GM19043 (cell line): ENCODE measurements around the gene FNBP1L.

Experiments used
- ATAC-seq: cut with Tn5 transposase; IDR thresholded peaks from one replicate; pipeline ENCODE4 v1.9.1; 2021; ENCODE audit warnings: low read depth; ENCODE audit not compliant: unreplicated experiment

The FNBP1L gene

DNA sequence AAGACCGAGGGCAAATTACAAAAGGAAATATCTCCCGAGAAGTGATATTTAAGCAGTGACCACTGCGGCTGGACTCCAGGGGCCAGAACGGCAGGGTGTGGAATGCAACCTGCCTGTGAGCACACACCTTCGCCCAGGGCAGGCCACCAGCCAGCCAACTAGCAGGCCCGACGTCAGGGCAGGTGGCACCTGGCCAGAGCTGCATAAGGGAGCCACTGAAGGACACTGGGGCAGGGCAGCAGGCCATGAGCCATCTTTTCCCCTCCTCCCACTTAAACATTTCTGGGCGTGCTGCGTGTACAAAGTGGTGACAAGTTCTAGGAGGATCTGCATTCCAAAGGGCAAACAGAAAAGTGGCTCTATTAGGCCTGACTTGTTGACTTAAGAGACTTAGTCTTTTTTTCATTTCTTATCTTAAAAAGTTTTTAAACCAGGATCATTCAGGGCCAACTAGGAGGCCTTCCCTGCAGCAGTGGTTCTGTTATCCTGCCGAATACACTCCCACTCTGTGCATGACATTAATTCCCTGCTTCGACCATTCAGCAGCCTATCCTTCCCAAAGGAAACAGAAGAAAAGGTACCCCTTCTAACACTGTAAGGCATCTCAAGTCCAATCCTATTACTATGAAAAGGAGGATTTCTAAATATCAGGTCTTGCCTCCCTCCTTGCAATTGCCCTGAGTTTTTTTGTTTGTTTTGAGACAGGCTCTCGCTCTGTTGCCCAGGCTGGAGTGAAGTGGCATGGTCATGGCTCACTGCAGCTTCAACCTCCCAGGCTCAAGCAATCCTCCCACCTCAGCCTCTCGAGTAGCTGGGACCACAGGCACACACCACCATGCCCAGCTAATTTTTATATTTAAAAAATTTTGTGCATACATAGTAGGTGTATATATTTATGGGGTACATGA is 137.4 kb downstream of the FNBP1L start:
- no peak for ATAC-seq

DNA sequence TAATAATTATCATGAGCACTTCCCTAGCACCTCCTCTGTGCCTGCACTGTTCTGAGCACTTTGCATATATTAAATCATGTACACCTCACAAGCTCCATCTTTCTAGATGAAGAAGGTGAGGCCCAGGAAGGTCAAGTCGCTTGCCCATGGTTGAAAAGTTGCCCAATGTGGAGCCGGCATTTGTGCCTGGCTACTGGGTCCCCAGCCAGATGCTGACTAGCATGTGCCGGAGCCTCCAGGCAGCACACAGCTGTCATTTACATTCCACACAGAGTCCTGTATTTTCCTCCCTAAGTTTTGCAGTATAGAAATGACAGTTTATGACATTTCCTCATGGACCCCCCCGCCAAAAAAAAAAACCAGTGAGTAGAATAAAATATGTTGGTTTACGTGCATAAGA is 139.4 kb downstream of the FNBP1L start:
- no peak for ATAC-seq

DNA sequence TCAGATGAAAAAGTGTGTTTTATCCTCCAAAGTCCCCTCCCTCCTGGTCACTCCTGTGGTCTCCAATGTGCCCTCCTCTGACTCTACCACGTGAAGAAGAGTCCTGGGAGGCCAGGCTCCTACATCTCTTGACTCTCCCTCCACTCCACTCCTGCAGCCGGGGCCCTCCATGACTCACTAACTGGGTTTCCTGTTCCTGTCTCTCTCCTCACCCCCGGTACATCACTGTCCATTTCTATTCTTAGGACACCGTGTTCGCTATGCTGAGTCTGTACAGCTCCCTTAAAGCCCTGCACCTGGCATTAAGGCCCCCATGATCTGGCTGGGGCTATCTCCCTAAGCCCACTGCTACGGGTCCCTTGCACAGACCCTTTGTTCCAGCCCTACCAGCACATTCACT is 140.3 kb downstream of the FNBP1L start:
- no peak for ATAC-seq

DNA sequence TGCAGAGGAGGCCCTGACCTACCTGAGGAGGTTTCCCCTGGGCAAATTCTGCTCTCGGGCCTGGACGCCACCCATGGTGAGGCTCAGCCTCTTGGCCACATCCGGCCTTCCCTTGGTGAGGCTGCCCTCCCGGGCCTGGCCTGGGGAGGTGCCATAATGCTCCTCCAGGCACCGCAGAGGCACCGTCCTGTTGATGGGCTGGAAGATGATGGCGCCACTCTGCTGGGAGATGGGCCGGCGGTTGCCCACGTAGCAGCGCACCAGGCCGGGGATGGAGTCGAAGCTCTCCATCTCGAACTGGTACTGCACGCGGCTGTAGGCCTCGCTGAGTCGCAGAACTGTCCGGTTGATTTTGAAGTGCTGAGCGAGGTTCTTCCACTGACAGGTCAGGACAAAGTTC is 141.0 kb downstream of the FNBP1L start:
- ATAC-seq = no peak

DNA sequence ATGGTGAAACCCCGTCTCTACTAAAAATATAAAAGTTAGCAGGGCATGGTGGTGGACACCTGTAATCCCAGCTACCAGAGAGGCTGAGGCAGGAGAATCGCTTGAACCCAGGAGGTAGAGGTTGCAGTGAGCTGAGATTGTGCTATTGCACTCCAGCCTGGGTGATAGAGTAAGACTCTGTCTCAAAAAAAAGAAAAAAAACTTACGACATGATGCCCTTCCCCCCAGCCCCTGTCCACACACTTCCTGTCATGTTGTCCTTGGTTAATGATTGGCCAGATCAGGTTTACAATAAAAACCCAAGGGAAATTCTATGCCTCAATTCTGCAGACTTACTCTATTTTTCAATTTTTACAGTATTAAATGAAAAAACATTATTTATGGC is 143.4 kb downstream of the FNBP1L start:
- ATAC-seq = peak; percentile 25

DNA sequence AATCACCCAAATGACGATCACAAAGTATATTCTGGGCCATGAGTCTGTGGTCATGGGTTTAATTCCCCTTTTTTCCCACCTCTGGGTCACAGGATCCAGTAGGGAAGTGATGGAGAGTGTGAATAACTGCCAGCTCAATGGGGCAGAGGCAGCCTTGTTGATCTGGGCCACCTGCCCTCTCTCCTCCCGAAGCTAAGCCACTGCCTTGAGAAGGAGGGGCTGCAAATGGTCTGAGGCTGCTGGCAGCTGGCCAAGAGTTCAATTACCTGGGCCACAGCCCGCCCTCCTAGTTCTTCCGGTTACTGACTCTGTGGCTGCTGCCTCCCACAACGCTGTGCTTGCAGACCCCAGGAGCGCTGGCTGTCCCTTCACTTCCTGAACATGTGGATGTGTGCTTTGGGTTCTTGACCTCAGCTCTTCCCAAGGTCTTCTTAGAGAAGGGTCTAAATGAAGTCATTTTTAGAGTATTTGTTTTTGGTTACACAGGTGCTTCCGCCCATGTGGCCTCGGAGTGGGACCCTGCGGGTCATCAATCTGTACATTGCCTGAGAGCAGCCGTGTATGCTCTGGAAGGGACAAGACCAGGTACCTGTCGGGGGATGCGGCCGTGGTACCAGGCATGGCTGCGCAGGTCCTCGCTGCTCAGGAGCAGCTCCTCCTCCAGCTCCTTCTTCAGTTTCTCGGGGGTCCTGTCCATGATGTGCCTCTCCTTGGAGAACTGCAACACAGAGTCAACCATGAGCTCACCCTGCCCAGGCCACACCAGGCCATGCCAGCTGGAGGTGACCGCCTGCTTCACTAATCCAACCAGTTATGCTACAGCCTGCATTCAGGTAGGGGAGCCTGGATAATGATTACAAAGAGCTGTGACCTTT is 144.0 kb downstream of the FNBP1L start:
- peak; percentile 77 for ATAC-seq

DNA sequence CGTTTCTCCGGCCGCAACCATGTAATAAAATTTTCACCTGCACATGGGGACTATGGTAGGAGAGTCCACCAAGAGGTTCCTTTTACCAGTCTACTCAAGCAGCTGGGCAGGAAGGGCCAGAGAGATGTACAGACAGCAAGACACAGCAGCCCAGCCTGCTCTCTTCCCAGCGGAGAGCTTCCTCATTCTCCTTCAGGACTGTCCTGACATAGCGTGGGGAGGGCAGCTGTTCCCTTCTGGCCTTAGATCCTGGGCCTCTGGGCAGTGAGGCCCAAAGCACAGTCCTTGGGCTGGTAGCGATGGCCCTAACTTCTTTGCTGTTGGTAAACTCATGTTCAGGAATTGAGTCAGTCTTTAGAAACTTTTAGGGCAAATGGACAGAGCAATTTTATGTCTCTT is 144.6 kb downstream of the FNBP1L start:
- ATAC-seq = no peak

DNA sequence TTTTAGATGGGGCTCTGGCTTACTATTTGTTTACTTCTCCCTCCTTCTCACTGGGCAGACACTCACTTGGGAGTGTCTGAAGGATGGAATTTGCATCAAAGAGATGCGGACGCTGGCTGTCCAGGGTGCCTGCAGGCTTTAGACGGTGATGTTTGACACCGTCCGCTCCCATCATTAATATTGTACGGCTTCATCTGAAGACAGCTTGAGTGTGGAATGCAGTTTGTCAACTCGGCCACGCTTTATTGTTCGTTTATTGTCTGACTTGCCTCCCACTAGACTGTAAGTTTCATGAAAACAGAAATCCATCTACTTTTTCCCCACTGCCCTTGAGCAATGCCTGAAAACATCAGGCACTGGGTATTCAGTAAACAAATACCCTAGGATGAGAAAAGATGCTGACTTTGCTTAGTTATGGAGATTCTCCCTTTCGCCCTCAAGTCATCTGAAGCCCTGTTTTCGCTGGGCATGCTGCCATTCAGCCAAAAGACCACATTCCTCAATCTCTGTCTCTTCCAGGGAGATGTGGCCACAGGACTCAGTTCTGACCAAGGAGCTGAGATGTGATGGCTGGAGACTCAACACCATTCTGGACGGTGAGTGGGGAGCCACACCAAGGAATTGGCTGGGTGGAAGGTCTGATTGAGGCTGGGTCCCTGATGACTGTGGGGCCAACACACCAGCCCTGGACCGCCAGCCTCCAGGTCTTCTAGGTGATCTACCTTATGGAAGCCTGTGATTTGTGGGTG is 146.1 kb downstream of the FNBP1L start:
- ATAC-seq = no peak

DNA sequence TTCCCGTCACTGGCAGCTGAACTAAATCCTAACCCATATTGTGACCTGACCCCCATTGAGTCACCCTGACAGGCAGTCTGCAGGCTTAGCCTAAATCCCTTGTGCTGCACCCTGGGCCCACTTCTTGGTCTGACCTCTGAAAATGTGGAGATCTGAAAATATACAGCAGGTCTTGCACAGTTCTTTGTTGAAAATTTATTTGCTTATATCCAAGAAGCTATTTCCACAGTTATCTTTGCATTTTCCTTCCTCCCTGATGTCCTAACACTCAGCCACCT is 146.6 kb downstream of the FNBP1L start:
- ATAC-seq = no peak

DNA sequence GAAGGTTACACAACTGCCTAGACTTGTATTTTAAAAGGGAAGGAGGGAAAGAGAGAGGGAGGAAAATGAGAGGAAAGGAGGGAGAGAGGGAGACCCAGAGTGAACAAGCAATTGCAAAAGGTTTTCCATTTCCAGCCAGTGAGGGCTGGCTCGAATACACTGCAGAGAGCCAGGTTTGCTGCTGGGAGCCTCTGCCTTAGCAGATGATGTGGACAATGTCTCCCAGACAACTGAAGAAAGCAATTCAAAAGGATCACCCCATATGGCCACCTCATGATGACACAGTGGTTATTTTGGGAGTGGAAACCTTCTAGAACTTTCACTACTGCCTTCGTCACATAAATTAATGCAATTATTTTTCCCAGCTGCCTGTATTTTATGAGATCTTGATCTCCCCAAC is 147.3 kb downstream of the FNBP1L start:
- no peak for ATAC-seq

DNA sequence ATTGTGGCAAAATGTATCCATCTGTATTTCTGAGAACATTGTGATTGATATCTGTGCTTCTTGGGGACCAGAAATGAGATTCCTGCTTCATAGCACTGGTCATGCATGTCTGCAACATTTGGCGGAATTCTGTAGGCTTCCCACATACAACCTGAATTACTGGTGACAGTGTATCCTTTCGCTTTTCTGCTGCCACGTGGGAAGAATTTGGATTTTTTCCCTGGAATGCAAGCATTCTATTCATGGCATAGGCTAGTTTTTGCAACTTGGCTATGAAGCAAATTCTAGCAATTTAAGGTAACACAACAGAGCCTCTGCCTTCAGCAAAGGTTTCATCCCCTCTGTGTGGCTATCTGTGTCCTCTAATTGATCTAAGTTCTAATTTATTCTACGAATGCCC is 147.8 kb downstream of the FNBP1L start:
- no peak for ATAC-seq

DNA sequence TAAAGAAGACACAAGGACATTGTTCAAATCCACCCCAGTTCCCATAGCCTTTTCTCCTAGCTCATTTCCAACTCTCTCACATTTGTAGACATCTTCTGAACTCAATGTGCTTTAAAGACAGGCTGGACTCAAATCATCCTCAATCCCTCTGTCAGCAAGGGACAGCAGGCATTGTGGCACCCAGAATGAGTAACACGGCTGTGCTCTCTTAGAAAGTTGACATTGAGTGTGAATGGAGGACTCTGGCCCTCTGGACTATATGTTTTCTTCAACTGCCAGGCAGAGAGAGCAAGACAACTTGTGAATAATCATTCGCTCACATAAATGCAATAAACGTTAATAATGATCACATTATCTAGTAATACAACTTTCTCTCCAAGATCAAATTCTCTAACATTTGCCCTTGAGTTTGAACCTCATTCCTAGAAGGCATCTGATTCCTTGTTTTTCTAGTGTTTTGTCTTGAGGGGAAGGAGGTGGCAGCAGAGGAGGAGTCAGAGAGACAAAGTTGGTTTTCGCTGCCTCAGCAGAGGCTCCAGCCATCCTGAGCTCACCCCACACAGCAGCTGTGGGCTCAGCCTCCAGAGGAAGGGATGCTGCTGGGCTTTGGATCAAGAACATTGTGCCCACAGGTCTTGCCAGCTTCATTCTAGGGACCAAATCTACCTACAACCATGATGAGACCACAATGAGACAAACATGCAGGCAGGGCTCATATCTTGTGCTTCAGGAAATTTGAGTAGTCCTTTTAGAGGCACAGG is 148.6 kb downstream of the FNBP1L start:
- ATAC-seq = no peak

DNA sequence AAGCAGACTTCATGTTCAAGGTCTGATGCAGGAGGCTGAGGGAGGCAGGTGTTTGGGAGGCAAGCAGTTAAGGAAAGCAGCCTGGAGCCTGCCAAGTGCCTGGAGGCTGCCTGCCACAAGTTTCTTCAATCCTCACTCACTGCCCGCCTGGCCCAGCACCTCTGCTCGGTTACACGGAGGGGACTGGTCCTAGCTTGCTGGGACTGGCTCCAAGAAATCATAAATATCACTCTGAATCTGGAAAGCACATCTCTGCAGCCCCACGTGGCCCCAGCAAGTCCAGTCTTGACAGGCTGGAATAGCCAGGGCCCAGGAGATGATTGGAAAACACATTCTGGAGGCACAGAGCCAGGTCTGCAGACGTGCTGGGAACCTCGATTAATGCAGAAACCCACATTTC is 149.8 kb downstream of the FNBP1L start:
- no peak for ATAC-seq

DNA sequence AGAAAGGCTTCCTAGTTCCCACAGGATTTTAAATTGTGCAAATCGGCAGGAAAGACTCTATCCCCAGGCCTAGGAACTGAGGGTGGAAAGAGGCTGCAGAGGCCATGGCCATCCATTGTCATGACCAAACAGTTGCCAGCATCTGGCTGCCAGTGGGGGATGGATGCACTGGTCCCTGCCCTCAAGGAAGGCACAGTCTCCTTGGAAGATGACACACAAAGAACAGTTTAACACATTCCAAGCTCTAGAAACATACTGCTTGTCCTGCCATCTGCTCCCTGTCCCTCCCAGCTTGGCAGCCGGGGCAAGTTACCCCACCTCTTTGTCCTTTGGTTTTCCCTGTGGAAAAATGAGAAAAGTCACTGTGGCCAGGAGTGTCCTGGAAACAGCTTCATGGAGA is 150.5 kb downstream of the FNBP1L start:
- no peak for ATAC-seq

DNA sequence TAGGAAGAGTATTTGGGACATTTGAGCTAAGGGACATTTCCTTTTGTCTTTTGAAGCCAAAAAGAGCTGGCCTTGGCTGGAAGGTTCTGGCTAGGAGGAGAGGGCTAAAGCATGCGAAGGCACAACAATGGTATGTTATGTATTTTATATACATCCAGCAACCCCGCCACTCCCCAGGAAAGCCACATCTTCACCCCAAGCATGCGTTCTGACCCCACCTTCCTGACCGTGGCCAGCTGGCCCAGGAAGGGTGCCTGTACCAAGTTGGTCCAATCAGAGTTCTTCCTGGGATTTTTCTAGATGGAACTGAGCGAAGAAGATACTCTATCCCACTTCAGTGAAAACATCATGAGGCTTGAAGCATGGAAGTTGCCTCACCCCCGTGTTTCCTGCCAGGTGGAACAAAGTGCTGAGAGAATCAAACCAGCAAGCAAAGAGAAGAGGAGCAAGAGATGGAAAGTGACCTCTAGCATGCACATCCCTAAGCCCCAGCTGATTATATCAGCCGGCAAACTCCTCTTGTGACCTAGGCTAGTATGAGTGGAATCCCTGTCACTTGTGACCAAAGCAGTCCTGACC is 151.0 kb downstream of the FNBP1L start:
- ATAC-seq = no peak

DNA sequence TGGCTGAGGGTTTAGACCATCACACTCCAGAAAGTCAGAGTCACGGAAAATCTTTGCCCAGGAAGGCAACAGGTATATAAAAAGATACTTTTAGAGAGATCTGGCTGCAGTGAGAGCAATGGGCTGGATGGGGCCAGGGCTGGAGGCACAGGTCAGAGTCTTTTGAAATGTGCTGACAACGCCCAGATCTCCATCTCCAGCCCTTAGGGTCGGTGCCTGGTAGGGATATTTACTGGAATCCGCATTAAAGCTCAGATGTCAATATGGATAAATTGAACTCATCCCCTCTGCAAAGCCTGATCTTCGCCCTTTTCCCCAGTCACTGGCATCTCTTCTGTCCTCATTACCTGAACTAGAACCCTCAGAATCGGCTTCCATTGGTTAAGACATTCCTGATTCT is 151.6 kb downstream of the FNBP1L start:
- ATAC-seq = no peak

DNA sequence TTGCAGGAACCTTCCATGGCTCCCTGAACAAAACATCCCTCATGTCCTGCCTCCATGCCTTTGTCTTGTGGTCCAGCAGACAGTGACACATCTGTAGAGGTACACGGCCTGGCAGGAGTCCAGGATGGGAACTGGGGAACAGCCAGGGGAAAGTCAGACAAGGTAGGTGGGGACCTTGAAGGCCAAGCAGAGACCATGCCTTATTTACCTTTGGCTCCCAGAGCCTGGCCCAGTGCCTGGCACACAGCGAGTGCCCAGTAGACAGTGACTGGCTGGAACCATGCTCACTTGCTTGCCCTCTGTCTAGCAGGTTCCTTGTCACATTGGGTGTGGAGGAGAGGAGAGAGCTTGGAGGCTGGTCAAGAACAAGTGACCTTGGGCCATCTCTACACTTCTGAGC is 152.7 kb downstream of the FNBP1L start:
- no peak for ATAC-seq

DNA sequence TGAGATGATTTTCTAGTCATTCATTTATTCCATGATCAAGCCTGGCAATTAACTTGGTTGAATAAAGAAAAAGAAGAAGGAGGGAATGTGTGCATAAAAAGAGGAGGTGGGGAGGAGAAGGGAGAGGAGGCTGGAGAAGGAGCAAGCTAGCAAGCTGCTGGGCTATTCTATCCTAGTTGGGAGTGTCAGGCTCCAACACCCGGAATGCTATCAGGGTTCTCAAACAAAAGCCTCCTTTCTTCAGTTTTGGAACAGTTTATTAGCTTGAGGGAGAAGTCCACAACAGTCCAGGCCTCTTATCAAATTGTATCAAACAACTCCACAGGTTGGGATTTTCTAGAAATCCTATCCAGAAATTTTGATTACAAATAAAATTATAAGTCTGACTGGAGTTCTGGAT is 153.8 kb downstream of the FNBP1L start:
- no peak for ATAC-seq

DNA sequence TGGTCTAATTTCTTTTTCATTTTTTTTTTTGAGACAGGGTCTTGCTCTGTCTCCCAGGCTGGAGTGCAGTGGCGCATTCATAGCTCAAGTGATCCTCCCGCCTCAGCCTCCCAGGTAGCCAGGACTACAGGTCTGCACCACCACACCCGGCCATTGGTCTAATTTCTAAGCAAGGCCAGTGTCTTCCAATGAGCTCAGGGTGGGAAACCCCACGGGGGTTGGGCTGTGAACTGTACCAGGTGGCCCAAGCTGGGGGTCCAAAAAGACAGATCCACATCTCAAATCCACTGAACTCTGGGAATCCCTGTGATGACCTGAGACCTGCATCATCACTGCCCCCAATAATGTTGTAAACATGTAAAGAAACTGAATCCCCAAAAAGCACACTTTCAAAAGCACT is 154.2 kb downstream of the FNBP1L start:
- ATAC-seq = no peak

DNA sequence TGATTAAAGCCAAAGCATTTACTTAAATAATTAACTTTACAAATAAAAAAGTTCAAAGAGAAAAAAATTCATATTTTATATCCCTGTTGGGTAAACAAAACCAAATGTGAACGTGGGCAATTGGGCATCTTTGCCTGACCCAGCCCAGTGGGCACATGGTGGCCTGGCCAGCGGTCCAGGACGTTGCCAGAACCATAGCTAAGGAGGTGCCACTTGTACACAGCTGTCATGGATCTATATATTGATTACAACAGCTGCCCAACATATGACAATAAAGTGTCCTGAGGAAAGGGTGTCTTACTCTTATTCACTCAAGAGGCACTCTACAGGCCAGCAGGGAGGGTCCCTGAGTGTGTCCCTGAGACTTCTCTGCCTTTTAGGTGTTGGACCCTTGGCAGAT is 155.2 kb downstream of the FNBP1L start:
- no peak for ATAC-seq
